HL-60 (cell line): ENCODE results near the gene NAPB.

ENCODE experiments used
- CTCF ChIP-seq: IDR thresholded peaks from one replicate; pipeline ENCODE4 v1.5.1; 2011; ENCODE audit warnings: low read length, control low read depth, inconsistent platforms; ENCODE audit not compliant: insufficient read depth
- REST ChIP-seq: IDR thresholded peaks from 2 replicates; pipeline ENCODE4 v1.6.1; 2012; ENCODE audit warnings: low read depth; ENCODE audit not compliant: insufficient replicate concordance
- SPI1 ChIP-seq: IDR thresholded peaks from 2 replicates; pipeline ENCODE4 v1.6.1; 2012; ENCODE audit warnings: low read depth, mild to moderate bottlenecking, borderline replicate concordance

- TF ChIP-seq CTCF (no peak), SPI1 (no peak), REST (no peak)
Observed at GRCh38 chr20:23379772-23380171, 41.5 kb downstream of the NAPB start.
